Neural cell (in vitro differentiated cells): ENCODE data around the gene NAA11. TPM values are rescaled to one million over a fixed set of nuclear protein-coding genes. Genes with fewer than 3 reads are reported as not detected.

Source experiments
- H2AFZ ChIP-seq: fragments of 200-600, 300-800 bp; sonication (generic), shearing (Covaris generic); 2 replicates; pipeline ENCODE4 v1.6.0; 2014; ENCODE audit warnings: low read depth, mild to moderate bottlenecking, antibody characterized with exemption, low read length, moderate library complexity
- H3F3A ChIP-seq: fragments of 200-600 bp; shearing (Covaris generic); 2 replicates; pipeline ENCODE4 v1.6.1; 2016; ENCODE audit warnings: mild to moderate bottlenecking, moderate library complexity, mixed read lengths, antibody characterized with exemption, low read length; ENCODE audit not compliant: insufficient read depth, poor library complexity, severe bottlenecking
- H3K27ac ChIP-seq: fragments of 200-600, 300-800 bp; sonication (generic), shearing (Covaris generic); 2 replicates; pipeline ENCODE4 v1.5.1; 2014; ENCODE audit warnings: mild to moderate bottlenecking, low read length, moderate library complexity
- H3K27me3 ChIP-seq: fragments of 300-800, 200-600 bp; sonication (generic), shearing (Covaris generic); 2 replicates; pipeline ENCODE4 v1.6.0; 2014; ENCODE audit warnings: mild to moderate bottlenecking, low read depth, low read length, moderate library complexity; ENCODE audit not compliant: insufficient read depth
- H3K36me3 ChIP-seq: fragments of 300-800, 200-600 bp; sonication (generic), shearing (Covaris generic); 2 replicates; pipeline ENCODE4 v1.5.1; 2014; ENCODE audit warnings: mild to moderate bottlenecking, antibody characterized with exemption, low read length, moderate library complexity; ENCODE audit not compliant: insufficient read depth
- H3K4me2 ChIP-seq: fragments of 300-800, 200-600 bp; sonication (generic), shearing (Covaris generic); 2 replicates; pipeline ENCODE4 v1.6.0; 2014; ENCODE audit warnings: mild to moderate bottlenecking, low read length
- H3K4me3 ChIP-seq: fragments of 300-800, 200-600 bp; sonication (generic), shearing (Covaris generic); 2 replicates; pipeline ENCODE4 v1.5.1; 2014; ENCODE audit warnings: mild to moderate bottlenecking, low read length, moderate library complexity
- H3K79me2 ChIP-seq: fragments of 200-600 bp; shearing (Covaris generic); replicated peaks from 2 replicates; pipeline ENCODE4 v1.6.0; 2014; ENCODE audit warnings: mild to moderate bottlenecking, low read length, moderate library complexity; ENCODE audit not compliant: insufficient read depth
- H3K9ac ChIP-seq: fragments of 300-800, 200-600 bp; sonication (generic), shearing (Covaris generic); 2 replicates; pipeline ENCODE4 v1.6.1; 2016; ENCODE audit warnings: mild to moderate bottlenecking, low read length, mixed read lengths
- H3K9me2 ChIP-seq: fragments of 200-600 bp; shearing (Covaris generic); 2 replicates; pipeline ENCODE4 v1.6.1; 2016; ENCODE audit warnings: mild to moderate bottlenecking, low read length, mixed read lengths; ENCODE audit not compliant: insufficient read depth
- H3K9me3 ChIP-seq: fragments of 200-600, 300-800 bp; sonication (generic), shearing (Covaris generic); 2 replicates; pipeline ENCODE4 v1.6.1; 2016; ENCODE audit warnings: mild to moderate bottlenecking, mixed run types, low read length, moderate library complexity, mixed read lengths
- H4K20me1 ChIP-seq: fragments of 200-600 bp; shearing (Covaris generic); 2 replicates; pipeline ENCODE4 v1.6.1; 2016; ENCODE audit warnings: mild to moderate bottlenecking, mixed run types; ENCODE audit not compliant: insufficient read depth
- EP300 ChIP-seq: fragments of 450-650 bp; conservative IDR thresholded peaks from 2 replicates; pipeline ENCODE4 v1.6.1; 2014; ENCODE audit warnings: antibody characterized with exemption, mild to moderate bottlenecking, moderate library complexity; ENCODE audit not compliant: poor library complexity, severe bottlenecking
- EZH2 ChIP-seq: fragments of 200-600, 300-800 bp; shearing (Covaris generic), sonication (generic); IDR thresholded peaks from 2 replicates; pipeline ENCODE4 v1.6.1; 2014; ENCODE audit warnings: antibody characterized with exemption, low read length, borderline replicate concordance, mild to moderate bottlenecking; ENCODE audit not compliant: insufficient read depth, poor library complexity, severe bottlenecking
- MXI1 ChIP-seq: fragments of 450-650 bp; conservative IDR thresholded peaks from 2 replicates; pipeline ENCODE4 v1.6.1; 2014; ENCODE audit warnings: antibody characterized with exemption, mild to moderate bottlenecking; ENCODE audit not compliant: poor library complexity, severe bottlenecking
- POLR2AphosphoS5 ChIP-seq: IDR thresholded peaks from 2 replicates; pipeline ENCODE4 v1.6.1; 2012
- RAD21 ChIP-seq: fragments of 450-650 bp; conservative IDR thresholded peaks from 2 replicates; pipeline ENCODE4 v1.6.1; 2014; ENCODE audit warnings: antibody characterized with exemption, mild to moderate bottlenecking, moderate library complexity
- SMC3 ChIP-seq: fragments of 450-650 bp; conservative IDR thresholded peaks from 2 replicates; pipeline ENCODE4 v1.6.1; 2014; ENCODE audit warnings: antibody characterized with exemption, mild to moderate bottlenecking, moderate library complexity; ENCODE audit not compliant: poor library complexity
- TAF1 ChIP-seq: IDR thresholded peaks from 2 replicates; pipeline ENCODE4 v1.6.1; 2012; ENCODE audit warnings: low read depth
- polyA plus RNA-seq: library from polyadenylated mRNA; depleted of rRNA; stranded (reverse); fragments of >200 nt; gene quantifications from 2 replicates; pipeline ENCODE4 v1.2.3, GENCODE V29; 2014
- TF ChIP-seq, protein P1 (sequence below): fragments of 450-650 bp; IDR thresholded peaks from 2 replicates; pipeline ENCODE4 v1.5.1; 2014; ENCODE audit warnings: antibody characterized with exemption, mild to moderate bottlenecking, moderate library complexity; ENCODE audit not compliant: poor library complexity, severe bottlenecking
- TF ChIP-seq, protein P2 (sequence below): IDR thresholded peaks from 2 replicates; pipeline ENCODE4 v1.6.1; 2012; ENCODE audit warnings: borderline replicate concordance

NAA11 gene
- polyA plus RNA-seq, 1 donor from 2014 or later = not detected

DNA sequence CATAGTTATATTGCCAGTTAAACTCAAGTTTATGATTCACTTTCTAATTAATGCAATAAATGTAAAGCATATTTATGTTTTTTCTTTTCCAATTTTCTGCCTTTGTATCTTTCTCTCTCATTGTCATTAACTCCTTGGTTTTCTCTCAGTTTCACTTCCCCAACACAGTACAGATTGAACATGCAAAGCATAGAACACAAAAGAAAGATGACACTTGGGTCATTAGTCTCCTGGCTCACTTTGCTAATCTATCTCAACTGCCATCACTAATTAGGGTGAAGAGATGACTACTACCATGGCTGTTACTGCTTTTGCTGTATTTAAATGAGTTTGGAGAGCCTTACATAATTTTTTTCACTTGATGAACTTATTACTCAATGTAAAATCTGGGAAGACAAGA is 12.3 kb upstream of the NAA11 start:
- Histone ChIP-seq H3K9me3 (no peaks in the 10 kb centered on the region), H3K27ac (no peak overlapping the region), H2AFZ (no peak overlapping the region), H3K4me2 (no peak overlapping the region), H3K27me3 (no peaks in the 10 kb centered on the region), H3F3A (no peaks in the 10 kb centered on the region), H3K4me3 (no peak overlapping the region), H4K20me1 (no peaks in the 10 kb centered on the region), H3K9me2 (no peaks in the 10 kb centered on the region), H3K79me2 (no peaks in the 10 kb centered on the region), H3K36me3 (no peaks in the 10 kb centered on the region), H3K9ac (no peak overlapping the region)
- no peak for TF ChIP-seq EZH2
- no peak for TF ChIP-seq POLR2AphosphoS5
- TF ChIP-seq MXI1 = no peak
- TF ChIP-seq, protein P1, sequence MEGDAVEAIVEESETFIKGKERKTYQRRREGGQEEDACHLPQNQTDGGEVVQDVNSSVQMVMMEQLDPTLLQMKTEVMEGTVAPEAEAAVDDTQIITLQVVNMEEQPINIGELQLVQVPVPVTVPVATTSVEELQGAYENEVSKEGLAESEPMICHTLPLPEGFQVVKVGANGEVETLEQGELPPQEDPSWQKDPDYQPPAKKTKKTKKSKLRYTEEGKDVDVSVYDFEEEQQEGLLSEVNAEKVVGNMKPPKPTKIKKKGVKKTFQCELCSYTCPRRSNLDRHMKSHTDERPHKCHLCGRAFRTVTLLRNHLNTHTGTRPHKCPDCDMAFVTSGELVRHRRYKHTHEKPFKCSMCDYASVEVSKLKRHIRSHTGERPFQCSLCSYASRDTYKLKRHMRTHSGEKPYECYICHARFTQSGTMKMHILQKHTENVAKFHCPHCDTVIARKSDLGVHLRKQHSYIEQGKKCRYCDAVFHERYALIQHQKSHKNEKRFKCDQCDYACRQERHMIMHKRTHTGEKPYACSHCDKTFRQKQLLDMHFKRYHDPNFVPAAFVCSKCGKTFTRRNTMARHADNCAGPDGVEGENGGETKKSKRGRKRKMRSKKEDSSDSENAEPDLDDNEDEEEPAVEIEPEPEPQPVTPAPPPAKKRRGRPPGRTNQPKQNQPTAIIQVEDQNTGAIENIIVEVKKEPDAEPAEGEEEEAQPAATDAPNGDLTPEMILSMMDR = no peak
- no peak for TF ChIP-seq TAF1
- no peak for TF ChIP-seq RAD21
- TF ChIP-seq, protein P2, sequence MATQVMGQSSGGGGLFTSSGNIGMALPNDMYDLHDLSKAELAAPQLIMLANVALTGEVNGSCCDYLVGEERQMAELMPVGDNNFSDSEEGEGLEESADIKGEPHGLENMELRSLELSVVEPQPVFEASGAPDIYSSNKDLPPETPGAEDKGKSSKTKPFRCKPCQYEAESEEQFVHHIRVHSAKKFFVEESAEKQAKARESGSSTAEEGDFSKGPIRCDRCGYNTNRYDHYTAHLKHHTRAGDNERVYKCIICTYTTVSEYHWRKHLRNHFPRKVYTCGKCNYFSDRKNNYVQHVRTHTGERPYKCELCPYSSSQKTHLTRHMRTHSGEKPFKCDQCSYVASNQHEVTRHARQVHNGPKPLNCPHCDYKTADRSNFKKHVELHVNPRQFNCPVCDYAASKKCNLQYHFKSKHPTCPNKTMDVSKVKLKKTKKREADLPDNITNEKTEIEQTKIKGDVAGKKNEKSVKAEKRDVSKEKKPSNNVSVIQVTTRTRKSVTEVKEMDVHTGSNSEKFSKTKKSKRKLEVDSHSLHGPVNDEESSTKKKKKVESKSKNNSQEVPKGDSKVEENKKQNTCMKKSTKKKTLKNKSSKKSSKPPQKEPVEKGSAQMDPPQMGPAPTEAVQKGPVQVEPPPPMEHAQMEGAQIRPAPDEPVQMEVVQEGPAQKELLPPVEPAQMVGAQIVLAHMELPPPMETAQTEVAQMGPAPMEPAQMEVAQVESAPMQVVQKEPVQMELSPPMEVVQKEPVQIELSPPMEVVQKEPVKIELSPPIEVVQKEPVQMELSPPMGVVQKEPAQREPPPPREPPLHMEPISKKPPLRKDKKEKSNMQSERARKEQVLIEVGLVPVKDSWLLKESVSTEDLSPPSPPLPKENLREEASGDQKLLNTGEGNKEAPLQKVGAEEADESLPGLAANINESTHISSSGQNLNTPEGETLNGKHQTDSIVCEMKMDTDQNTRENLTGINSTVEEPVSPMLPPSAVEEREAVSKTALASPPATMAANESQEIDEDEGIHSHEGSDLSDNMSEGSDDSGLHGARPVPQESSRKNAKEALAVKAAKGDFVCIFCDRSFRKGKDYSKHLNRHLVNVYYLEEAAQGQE = no peak
- TF ChIP-seq EP300 = no peak
- no peak for TF ChIP-seq SMC3

DNA sequence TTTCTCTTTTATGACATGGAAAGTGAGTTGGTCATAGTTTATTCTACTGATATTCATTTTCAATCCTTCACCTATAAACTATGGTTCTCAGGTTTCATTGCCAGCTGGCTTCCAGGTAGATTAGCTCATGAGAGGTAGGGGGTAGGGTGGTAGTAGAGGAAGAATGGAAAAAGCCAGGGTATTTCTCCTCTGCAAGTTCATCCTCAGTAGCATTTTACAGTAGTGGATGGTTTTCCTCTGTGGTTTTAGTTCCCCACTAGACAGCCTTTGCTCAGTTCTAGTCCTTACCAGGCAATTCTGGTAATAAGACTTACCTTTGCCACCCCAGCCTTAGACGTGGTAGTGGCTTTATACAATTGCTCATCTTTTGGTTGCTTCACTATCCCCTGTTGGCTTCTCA is 8.9 kb upstream of the NAA11 start:
- no peak overlapping the region for H3K4me3 ChIP-seq
- no peaks in the 10 kb centered on the region for H3F3A ChIP-seq
- H3K9me3 ChIP-seq = no peaks in the 10 kb centered on the region
- no peak overlapping the region for H3K27ac ChIP-seq
- no peak for TF ChIP-seq TAF1
- no peak for TF ChIP-seq MXI1
- no peaks in the 10 kb centered on the region for H3K36me3 ChIP-seq
- no peak overlapping the region for H2AFZ ChIP-seq
- H4K20me1 ChIP-seq = no peaks in the 10 kb centered on the region
- H3K27me3 ChIP-seq = no peaks in the 10 kb centered on the region
- H3K9me2 ChIP-seq = no peaks in the 10 kb centered on the region
- H3K4me2 ChIP-seq = no peak overlapping the region
- no peak overlapping the region for H3K9ac ChIP-seq
- no peaks in the 10 kb centered on the region for H3K79me2 ChIP-seq

DNA sequence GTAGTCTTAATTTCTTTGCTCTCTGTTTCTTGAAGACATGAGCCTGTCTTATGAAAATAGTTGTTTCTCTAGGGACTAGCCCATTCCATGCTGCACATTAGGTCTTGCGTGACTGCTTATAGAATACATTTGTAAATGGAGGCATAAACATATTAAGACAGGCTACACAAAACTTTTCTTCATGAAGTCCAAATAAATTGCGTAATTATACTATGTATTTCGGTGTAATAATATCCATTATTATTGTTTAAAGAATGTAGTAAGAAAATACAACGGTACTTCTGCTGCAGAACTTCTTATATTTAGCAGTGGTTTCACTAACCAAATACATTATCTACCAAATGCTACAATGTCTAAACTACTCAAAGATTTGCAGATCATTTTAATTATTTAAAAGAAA is 8.5 kb upstream of the NAA11 start:
- Histone ChIP-seq H3F3A (no peaks in the 10 kb centered on the region), H3K27me3 (no peaks in the 10 kb centered on the region), H3K9ac (no peak overlapping the region), H3K9me3 (no peaks in the 10 kb centered on the region), H3K9me2 (no peaks in the 10 kb centered on the region), H3K4me3 (no peak overlapping the region), H2AFZ (no peak overlapping the region), H3K27ac (no peak overlapping the region), H4K20me1 (no peaks in the 10 kb centered on the region), H3K79me2 (no peaks in the 10 kb centered on the region), H3K4me2 (no peak overlapping the region), H3K36me3 (no peaks in the 10 kb centered on the region)
- TF ChIP-seq SMC3 (no peak), TAF1 (no peak), MXI1 (no peak), EZH2 (no peak)
- TF ChIP-seq, protein P2 = no peak
